Skeletal muscle tissue (tissue), 4 donors: ENCODE measurements around the gene TPRG1. TPM values are rescaled to one million over a fixed set of nuclear protein-coding genes. Genes with fewer than 3 reads are reported as not detected.

Source experiments
- H3K27ac ChIP-seq: one replicate; pipeline ENCODE4 v1.7.0; 2013; ENCODE audit warnings: mild to moderate bottlenecking, low read depth, low read length, inconsistent platforms
- H3K27me3 ChIP-seq, 3 donors: one replicate each; pipeline ENCODE4 v1.7.0; 2013; ENCODE audit warnings: low read length in 3 of 3; ENCODE audit not compliant: control insufficient read depth in 3 of 3, insufficient read depth in 3 of 3
- H3K36me3 ChIP-seq, 3 donors: one replicate each; pipeline ENCODE4 v1.7.0; 2013; ENCODE audit warnings: low read length in 3 of 3; ENCODE audit not compliant: control insufficient read depth in 3 of 3, insufficient read depth in 3 of 3
- H3K4me1 ChIP-seq, 3 donors: one replicate each; pipeline ENCODE4 v1.7.0; 2013; ENCODE audit warnings: low read length in 3 of 3, mild to moderate bottlenecking in 3 of 3; ENCODE audit not compliant: control insufficient read depth in 3 of 3, insufficient read depth in 3 of 3
- H3K4me3 ChIP-seq, 3 donors: one replicate each; pipeline ENCODE4 v1.7.0; 2013; ENCODE audit warnings: low read length in 3 of 3
- H3K9ac ChIP-seq, 3 donors: one replicate each; pipeline ENCODE4 v1.7.0; 2013; ENCODE audit warnings: low read length in 3 of 3, mild to moderate bottlenecking in 3 of 3, moderate library complexity in 2 of 3, low read depth in 1 of 3
- H3K9me3 ChIP-seq, 3 donors: one replicate each; pipeline ENCODE4 v1.7.0; 2013; ENCODE audit warnings: low read length in 3 of 3; ENCODE audit not compliant: control insufficient read depth in 3 of 3
- total RNA-seq: library from RNA; depleted of rRNA; stranded (reverse); fragments of >200 nt; gene quantifications from one replicate; pipeline ENCODE4 v1.2.3, GENCODE V29; 2014
- donor health status: Osteomylitis.

TPRG1 gene
- total RNA-seq, 1 donor from 2014 or later: 6.8 TPM

DNA sequence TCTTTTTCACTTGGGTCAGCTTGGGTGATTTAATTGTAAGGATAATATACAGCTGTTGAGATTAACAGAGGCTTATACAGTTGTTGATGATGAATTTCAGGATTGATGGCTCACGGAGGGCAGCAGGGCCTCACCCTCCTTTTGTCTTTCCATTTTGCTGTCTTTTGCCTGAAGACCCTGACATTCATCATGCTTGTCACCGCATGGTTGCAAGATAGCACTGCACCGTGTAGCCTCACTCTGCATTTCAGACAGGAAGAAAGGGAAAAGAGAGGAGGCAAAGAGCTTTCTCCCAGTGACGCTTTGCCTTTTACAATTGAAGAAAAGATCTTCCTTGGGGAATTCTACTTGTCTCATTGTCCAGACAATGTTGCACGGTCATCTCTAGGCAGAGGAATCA lies 115.1 kb downstream of the TPRG1 start:
- Histone ChIP-seq H3K27me3 (no peaks in the 10 kb centered on the region), H3K27ac (no peak overlapping the region), H3K4me1 (no peaks in the 10 kb centered on the region), H3K36me3 (no peaks in the 10 kb centered on the region), H3K9me3 (no peaks in the 10 kb centered on the region), H3K4me3 (no peak overlapping the region), H3K9ac (no peak overlapping the region)

DNA sequence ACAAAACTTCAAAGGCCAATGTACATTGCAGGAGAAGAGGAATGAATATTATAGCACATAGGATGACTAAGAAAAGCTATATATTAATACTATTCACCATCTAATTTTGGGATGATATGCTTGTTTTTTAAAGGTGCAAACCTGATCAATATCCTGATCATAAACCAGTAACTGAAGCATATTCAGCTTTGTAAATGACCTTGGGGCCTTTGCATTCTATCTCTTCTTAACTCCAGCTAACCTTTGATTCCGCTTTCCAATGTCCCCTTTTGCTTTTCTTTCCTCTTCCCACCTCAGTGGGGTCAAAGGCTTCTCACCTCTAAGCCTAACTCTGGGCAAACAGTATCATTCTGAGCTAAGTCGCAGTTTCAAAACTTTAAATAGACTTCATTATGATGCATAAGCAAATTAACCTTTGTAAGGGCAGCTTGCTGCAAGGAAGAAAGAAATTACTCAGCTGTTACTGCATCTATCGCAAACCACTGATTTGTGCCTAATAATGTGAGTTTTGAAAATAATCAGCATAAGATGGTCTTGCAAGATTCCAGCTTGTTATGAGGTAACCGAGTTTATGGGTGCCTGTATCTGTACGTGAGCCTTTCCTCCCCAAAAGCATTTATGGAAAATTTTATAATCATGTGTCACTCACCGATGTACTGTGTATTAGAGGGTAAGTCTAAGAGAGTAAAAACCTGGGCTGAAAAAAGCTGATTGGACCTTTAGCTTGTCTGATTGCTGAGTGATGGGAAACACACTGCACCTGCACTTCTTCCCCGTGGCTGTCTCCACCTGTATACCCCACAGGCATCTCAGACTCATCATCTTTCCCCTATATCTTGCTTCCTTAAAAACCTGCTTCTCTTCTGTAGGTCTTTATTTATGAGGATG lies 116.8 kb downstream of the TPRG1 start:
- no peaks in the 10 kb centered on the region for H3K4me1 ChIP-seq
- H3K9ac ChIP-seq: no peak overlapping the region
- no peak overlapping the region for H3K27ac ChIP-seq
- H3K27me3 ChIP-seq: no peaks in the 10 kb centered on the region
- H3K36me3 ChIP-seq: no peaks in the 10 kb centered on the region
- H3K9me3 ChIP-seq: no peaks in the 10 kb centered on the region
- no peak overlapping the region for H3K4me3 ChIP-seq

DNA sequence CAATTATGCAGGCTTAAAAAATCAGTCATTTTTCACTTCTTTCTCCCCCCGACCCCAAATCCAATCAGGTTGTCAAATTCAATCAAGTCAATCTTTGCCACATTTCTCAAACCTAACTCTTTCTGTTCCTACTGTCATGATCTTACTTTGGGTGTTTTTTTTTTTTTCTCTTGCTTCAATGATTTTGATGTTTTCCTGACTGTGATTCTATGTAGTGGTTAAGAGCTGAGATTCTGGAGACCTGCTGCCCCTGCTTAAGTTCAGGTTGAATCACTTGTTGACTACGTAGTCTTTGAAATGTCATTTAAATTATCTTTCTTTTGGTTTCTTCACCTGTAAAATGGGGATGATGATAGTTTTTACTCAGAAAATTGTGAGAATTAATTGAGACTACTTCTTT lies 117.5 kb downstream of the TPRG1 start:
- no peaks in the 10 kb centered on the region for H3K36me3 ChIP-seq
- H3K4me1 ChIP-seq: no peaks in the 10 kb centered on the region
- H3K9me3 ChIP-seq: no peaks in the 10 kb centered on the region
- H3K9ac ChIP-seq: no peak overlapping the region
- no peaks in the 10 kb centered on the region for H3K27me3 ChIP-seq
- no peak overlapping the region for H3K27ac ChIP-seq
- H3K4me3 ChIP-seq: no peak overlapping the region

DNA sequence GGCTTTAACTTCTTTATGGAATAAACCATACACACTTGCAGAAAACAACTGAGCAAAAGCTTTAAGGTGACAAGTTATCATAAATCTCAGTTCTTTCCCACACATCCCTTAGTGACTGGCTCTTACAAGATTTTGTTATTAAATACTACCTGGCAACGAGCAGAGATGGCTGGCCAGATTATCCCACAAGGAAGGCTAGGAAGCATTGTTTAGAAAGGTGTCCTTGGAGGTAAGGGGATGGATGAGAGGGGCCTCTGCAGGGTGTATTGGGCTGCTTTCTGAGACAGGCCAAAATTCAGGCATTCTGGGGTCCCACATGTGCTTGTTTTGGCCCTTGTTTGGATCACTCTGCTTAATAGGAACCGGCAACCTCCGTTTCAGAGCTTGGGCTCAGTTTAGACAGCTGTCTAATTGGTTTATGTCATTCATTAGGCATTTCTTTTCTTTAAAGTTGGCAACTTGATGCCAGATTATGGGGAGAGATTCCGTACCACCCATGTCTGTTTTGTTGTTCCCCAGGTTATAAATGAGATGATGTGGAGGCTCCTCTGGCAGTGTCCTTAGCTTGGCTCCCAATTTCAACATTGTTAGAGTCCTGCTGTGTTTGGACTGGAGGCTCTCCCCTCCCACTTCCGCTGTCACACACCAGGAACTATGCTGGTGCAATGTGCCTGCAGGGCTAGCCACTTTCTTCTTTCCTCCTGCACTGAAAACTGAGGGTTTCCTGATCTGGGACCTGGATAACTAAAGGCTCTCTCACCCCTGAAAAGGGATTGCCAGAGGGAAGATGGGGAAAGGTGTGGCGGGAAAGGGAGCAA lies 121.1 kb downstream of the TPRG1 start:
- Histone ChIP-seq H3K4me3 (no peak overlapping the region), H3K9ac (no peak overlapping the region), H3K4me1 (no peaks in the 10 kb centered on the region), H3K27ac (no peak overlapping the region), H3K27me3 (no peaks in the 10 kb centered on the region), H3K9me3 (no peaks in the 10 kb centered on the region), H3K36me3 (no peaks in the 10 kb centered on the region)

GRCh38 chr3:189294649-189295048 lies 122.9 kb downstream of the TPRG1 start:
- no peaks in the 10 kb centered on the region for H3K9me3 ChIP-seq
- H3K9ac ChIP-seq: no peak overlapping the region
- no peaks in the 10 kb centered on the region for H3K4me1 ChIP-seq
- no peaks in the 10 kb centered on the region for H3K36me3 ChIP-seq
- H3K27me3 ChIP-seq: no peaks in the 10 kb centered on the region
- H3K4me3 ChIP-seq: no peak overlapping the region
- no peak overlapping the region for H3K27ac ChIP-seq

- Histone ChIP-seq H3K9me3 (no peaks in the 10 kb centered on the region), H3K4me3 (no peak overlapping the region), H3K36me3 (no peaks in the 10 kb centered on the region), H3K27me3 (no peaks in the 10 kb centered on the region), H3K4me1 (no peaks in the 10 kb centered on the region), H3K9ac (no peak overlapping the region), H3K27ac (no peak overlapping the region)
Measured at GRCh38 chr3:189295089-189295488, 123.3 kb downstream of the TPRG1 start.

DNA sequence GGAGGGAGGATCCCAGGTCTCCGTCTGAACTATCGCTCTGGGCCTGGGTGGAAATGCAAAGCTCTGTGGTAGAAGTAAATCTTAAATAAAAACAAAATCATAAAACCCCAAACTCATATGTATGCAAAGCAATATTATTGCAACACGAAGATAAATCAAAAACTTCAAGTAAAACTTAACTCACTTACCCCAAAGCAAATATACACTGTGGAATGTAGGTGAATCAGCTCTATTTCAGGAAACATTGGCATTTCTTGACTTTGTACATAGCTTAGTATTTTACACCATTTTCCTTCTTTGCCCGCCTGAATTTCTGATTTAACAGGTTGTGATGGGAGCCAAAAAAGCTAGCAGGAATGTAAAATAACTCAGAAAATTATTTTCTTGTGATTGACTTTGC lies 126.2 kb downstream of the TPRG1 start:
- Histone ChIP-seq H3K9me3 (no peaks in the 10 kb centered on the region), H3K27me3 (no peaks in the 10 kb centered on the region), H3K9ac (no peak overlapping the region), H3K4me1 (no peaks in the 10 kb centered on the region), H3K27ac (no peak overlapping the region), H3K4me3 (no peak overlapping the region), H3K36me3 (no peaks in the 10 kb centered on the region)

DNA sequence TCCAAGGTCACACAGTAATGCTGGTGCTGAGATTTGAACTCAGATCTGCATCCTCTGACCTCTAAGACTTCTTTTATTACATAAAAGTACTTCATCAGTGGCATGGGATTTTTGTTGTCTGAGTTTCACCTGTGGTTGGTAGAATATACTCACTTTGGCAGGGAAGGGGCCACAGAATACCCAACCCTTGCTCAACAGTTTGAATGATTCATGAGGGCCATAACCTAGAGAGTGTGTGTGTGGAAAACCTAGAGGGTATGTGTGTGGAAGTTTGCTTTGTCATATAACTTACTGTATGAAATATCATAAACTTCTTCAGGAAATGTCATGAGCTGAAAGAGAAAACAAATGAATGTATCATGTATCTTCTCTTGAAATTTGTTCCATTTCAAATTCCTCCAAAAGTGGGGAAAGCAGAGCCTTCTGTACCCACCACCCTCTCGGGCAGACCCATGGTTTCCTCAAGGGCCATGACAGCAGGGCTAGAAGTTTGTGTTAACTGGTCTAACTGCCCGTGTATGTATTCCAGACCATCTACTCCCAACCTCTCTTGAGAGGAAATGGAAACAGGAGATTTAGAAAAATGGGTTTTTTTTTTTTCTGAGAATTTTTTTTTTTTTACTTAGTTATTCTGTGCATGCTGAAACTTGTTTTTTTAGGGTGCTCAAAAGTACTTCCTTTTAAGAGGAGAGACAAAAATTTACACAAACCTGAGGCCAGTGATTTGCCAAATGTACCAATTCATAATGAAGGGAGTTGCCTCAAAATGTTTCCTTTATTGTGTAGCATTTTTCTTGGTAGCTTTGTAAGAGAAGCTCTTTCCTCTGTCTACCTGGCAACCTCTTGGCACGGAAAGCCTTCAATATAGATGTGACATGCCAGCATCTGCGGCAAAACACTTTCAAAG lies 127.0 kb downstream of the TPRG1 start:
- Histone ChIP-seq H3K27me3 (no peaks in the 10 kb centered on the region), H3K9ac (no peak overlapping the region), H3K27ac (no peak overlapping the region), H3K36me3 (no peaks in the 10 kb centered on the region), H3K4me1 (no peaks in the 10 kb centered on the region), H3K9me3 (no peaks in the 10 kb centered on the region), H3K4me3 (no peak overlapping the region)

DNA sequence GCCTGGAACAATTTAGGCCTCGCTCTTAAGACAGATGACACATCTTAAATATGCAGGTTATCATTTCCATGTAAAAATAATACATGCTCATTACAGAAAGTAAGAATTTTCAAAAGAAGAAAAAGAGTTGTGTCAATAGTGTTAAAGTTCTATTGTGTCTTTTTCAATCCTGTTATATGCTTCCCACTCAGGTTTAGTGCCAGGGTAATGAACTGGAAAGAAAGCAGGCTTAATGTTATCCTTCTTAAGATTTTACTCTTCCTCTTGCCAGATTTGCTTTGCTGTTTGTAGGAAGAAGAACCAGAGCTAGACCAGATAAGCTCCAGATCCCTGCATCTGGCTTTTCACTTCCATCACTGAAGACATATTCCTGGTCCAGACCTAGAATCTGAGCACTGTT lies 128.6 kb downstream of the TPRG1 start:
- H3K27me3 ChIP-seq: no peaks in the 10 kb centered on the region
- peaks cover 3 to 4% (median 4%) of the 10 kb centered on the region in 3 donors for H3K4me1 ChIP-seq
- no peak overlapping the region for H3K9ac ChIP-seq
- H3K4me3 ChIP-seq: no peak overlapping the region
- no peaks in the 10 kb centered on the region for H3K36me3 ChIP-seq
- no peaks in the 10 kb centered on the region for H3K9me3 ChIP-seq
- H3K27ac ChIP-seq: no peak overlapping the region
